Kidney tubule cell (primary cell): Measurements from ENCODE around the gene EVC.

Source experiments
- DNase-seq: peaks from one replicate; pipeline ENCODE4 v3.0.0-alpha.2; 2018; ENCODE audit warnings: low spot score

Gene EVC

GRCh38 chr4:5708449-5709206, 2.4 kb upstream of the EVC start, which contains the start of gene EVC2:
Gene EVC2, minus strand, starts transcription at chr4:5708559. Its CDS starts 46 bp downstream, at chr4:5708513.
- DNase-seq: peak; percentile 62

GRCh38 chr4:5709207-5709575, 1.8 kb upstream of the EVC start:
- DNase-seq: peak; percentile 40

- peak; percentile 30 for DNase-seq
These were observed 688 bp upstream of the EVC start for GRCh38 chr4:5710065-5710960.

DNA sequence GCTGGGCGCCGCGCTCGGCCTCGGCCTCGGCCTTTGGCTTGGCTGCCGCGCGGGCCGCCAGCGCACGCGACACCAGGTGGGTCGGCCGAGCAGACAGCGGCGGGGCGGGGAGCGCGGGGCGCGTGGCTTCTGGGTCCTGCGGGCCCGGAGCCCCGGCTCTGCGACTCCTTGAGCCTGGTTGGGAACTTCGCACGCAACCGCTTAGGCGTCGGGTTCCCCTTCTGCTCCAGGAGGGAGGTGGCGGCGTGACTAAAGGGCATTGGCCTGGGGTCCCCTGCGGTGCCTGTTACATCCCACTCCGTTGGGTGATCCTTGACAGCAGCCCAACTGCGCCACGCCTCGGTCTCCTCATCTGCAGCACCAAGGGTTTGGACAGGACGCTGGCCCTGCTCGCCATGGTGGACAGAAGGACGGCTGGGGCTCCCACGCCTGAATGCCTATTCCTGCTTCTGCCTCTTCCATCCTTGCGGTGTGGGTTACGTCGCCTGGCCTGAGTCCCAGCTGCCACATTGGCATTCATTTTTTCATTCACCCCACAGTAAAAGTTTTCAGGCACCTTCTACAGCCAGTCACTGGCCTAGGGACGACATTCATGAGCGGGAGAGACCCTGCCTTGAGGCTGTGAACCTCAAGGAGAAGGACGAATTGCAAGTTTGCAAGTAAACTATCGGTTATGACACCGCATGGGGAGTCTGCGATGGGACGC, 631 bp downstream of the EVC start:
- DNase-seq: peak; percentile 59

GRCh38 chr4:5712517-5712916, 1.5 kb downstream of the EVC start:
- peak; percentile 78 for DNase-seq

GRCh38 chr4:5712931-5713330, 1.9 kb downstream of the EVC start:
- peak; percentile 8 for DNase-seq

- DNase-seq: no peak
These were observed 2.9 kb downstream of the EVC start for GRCh38 chr4:5713861-5714260.

GRCh38 chr4:5715357-5715756, 4.4 kb downstream of the EVC start:
- DNase-seq: no peak

DNA sequence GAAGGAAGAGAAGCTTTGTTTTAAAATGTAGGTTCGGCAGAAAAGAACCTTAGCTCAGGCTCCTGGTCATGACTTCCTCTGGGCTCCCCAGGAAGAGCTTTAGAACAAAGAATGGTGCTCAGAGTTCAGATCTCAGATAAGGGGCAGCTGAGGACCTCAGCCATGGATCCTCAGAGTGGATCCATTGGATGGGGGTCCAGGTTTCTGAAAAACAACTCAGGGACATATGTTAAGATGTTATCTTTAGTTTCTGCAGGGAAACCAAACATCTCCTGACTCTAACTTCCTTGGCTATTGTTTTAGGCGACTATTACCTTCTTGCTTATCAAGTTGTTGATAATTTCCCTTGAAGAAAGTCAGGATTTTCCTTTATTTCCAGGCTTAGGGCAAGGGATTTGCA, 5.4 kb downstream of the EVC start:
- DNase-seq: no peak

GRCh38 chr4:5717449-5718158, 6.6 kb downstream of the EVC start:
- peak; percentile 40 for DNase-seq

GRCh38 chr4:5718411-5718810, 7.4 kb downstream of the EVC start:
- no peak for DNase-seq

DNA sequence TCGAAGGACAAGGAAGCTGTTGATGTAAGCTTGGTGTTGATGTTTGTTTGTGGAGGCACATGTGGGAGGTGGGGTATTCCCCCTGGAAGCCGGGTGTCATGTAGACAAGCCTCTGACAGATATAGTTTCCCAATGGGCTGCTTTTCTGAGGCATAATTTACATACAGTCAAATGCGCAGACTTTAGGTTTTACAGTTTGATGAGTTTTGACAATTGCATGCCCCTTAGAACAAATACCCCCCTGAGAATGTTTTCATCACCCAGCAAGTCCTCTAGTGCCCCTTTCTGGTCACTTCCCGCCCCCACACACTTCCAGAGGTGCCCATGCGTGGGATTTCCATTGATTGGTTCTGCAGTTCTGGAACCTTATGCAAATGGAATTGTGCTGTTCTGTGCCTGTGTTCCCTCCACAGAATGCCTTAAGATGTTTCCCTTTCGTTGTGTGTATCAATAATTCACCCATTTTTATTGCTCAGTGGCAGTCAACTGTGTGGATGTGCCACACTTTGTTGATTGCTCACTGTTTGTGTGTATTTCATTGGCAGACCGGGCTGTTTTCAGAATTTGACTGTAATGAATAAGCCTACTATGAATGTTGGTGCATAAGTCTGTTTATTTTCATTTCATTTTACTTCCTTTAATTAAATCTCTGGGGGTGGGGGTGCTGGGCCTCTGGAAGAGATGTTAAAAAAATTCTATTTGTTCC, 8.5 kb downstream of the EVC start:
- peak; percentile 70 for DNase-seq

- peak; percentile 11 for DNase-seq
These were observed 9.3 kb downstream of the EVC start for GRCh38 chr4:5720157-5720850.

DNA sequence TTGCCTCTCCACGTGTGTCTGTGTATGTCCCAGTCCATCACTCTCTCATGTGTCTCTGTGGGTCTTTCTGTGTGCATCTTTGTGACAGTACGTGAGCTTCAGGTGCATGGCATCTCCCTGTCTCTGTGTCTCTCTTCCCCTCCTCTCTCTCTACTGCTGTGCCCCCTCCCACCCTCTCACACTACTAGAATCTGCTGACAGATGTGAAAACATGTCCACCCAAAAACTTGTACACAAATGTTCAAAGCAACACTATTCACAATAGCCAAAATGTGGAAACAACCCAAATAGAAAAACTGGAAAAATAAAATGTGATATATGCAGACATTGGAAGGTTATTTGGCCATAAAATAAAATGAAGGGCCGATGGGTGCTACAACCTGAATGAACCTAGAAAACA, 10.0 kb downstream of the EVC start:
- no peak for DNase-seq

DNA sequence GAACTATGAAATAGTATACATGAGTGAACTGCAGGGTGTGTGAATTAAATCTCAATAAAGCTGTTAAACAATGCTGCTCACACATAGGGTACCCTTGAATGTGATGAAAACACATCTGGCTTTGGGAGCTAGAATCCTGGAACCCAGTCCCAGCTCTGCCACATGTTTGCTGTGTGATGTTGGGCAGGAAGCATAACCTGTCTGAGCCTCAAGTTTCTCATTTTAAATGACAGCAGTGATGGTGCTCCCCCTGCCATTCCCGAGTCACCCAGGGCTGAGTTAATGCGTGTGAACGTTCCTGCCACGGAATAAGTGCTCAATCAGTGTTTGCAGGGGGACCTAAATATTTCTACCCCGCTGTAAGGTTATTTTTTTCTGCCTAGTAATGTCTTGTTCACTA, 10.9 kb downstream of the EVC start:
- DNase-seq: no peak

DNA sequence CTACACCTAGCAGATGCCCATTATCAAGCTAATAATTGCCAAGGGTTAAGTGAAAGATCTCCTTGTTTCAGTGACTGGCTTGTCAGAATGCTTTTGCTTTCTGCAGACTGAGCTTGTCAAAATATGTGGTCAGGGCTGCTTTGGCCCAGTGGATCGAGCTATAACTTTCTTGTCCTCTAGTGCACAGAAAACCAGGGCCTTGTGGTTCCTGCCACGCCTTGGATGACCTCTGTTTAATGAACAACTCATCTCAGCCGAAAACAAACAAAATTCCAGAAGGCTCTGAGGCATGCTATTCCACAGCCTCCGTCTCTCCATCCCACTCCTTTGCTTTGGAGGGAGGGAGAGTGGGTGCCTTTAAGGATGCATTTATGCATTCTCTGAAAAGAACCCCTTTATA, 11.3 kb downstream of the EVC start:
- peak; percentile 99 for DNase-seq

- DNase-seq: peak; percentile 92
These were observed 13.4 kb downstream of the EVC start for GRCh38 chr4:5724377-5724776.

- DNase-seq: peak; percentile 19
These were observed 17.4 kb downstream of the EVC start for GRCh38 chr4:5728412-5728811.

DNA sequence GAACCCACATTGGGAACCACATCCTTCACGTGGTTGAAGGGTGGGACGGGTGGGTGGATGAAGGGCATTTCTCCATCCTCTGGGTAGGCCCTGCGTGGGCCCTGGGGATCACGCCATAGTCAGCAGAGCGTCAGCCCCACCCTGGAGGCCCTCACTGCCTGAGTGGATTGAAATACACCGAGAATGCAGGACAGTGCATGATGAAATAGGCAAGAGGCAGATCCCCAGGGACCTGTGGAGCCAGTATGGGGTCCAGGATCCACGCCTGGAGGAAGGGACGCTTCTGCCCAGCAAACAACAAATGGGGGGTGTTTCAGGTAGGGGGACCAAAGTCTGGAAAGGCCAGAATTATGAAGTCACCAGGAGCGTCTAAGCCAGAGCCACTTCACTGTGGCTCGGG, 19.4 kb downstream of the EVC start:
- DNase-seq: no peak
